HG03558 (cell line): Measurements from ENCODE around the gene ZDBF2.
"Not testable (repeated sequence)": the region's sequence is repeated elsewhere in the genome, so short reads cannot be mapped to it uniquely, and the experiment has no call there.

Experiments used
- ATAC-seq: cut with Tn5 transposase; IDR thresholded peaks from one replicate; pipeline ENCODE4 v1.9.1; 2021; ENCODE audit warnings: moderate number of reproducible peaks; ENCODE audit not compliant: unreplicated experiment; ENCODE audit errors: extremely low read depth

ZDBF2 gene

GRCh38 chr2:206316141-206316540, 41.7 kb downstream of the ZDBF2 start:
- ATAC-seq: no peak

GRCh38 chr2:206323033-206323432, 48.6 kb downstream of the ZDBF2 start:
- ATAC-seq: no peak

GRCh38 chr2:206323486-206323885, 49.0 kb downstream of the ZDBF2 start:
- no peak for ATAC-seq

GRCh38 chr2:206324869-206325268, 50.4 kb downstream of the ZDBF2 start:
- ATAC-seq: no peak

GRCh38 chr2:206328974-206329373, 54.5 kb downstream of the ZDBF2 start:
- no peak for ATAC-seq

- ATAC-seq: no peak
These were observed 62.4 kb downstream of the ZDBF2 start for GRCh38 chr2:206336861-206337260.

- ATAC-seq: no peak
These were observed 63.5 kb downstream of the ZDBF2 start for GRCh38 chr2:206337956-206338355.

GRCh38 chr2:206341396-206341795, 66.9 kb downstream of the ZDBF2 start:
- no peak for ATAC-seq

- ATAC-seq: no peak
These were observed 68.7 kb downstream of the ZDBF2 start for GRCh38 chr2:206343144-206343543.

- ATAC-seq: no peak
These were observed 69.4 kb downstream of the ZDBF2 start for GRCh38 chr2:206343816-206344215.

GRCh38 chr2:206345606-206346005, 71.1 kb downstream of the ZDBF2 start:
- no peak for ATAC-seq

- no peak for ATAC-seq
These were observed 74.9 kb downstream of the ZDBF2 start for GRCh38 chr2:206349375-206349774.

GRCh38 chr2:206352571-206352970, 78.1 kb downstream of the ZDBF2 start:
- ATAC-seq: no peak

- no peak for ATAC-seq
These were observed 79.2 kb downstream of the ZDBF2 start for GRCh38 chr2:206353685-206354084.

- no peak for ATAC-seq
These were observed 79.7 kb downstream of the ZDBF2 start for GRCh38 chr2:206354129-206354528.

- ATAC-seq: not testable (repeated sequence)
These were observed 82.4 kb downstream of the ZDBF2 start for GRCh38 chr2:206356840-206357239.

- ATAC-seq: not testable (repeated sequence)
These were observed 86.4 kb downstream of the ZDBF2 start for GRCh38 chr2:206360840-206361239.

- ATAC-seq: peak; percentile 86
These were observed 87.1 kb downstream of the ZDBF2 start for GRCh38 chr2:206361407-206362045.
